HG03378 (cell line): ENCODE results near the gene ATRN.

Experiments
- ATAC-seq: cut with Tn5 transposase; IDR thresholded peaks from one replicate; pipeline ENCODE4 v1.9.1; 2021; ENCODE audit warnings: mild to moderate bottlenecking, moderate library complexity; ENCODE audit not compliant: unreplicated experiment

ATRN gene

GRCh38 chr20:3621111-3621510 lies 150.3 kb downstream of the ATRN start:
- no peak for ATAC-seq

- ATAC-seq, result no peak
Measured at GRCh38 chr20:3622406-3622805, 151.6 kb downstream of the ATRN start.

- no peak for ATAC-seq
Measured at GRCh38 chr20:3627476-3627875, 156.7 kb downstream of the ATRN start.

GRCh38 chr20:3628502-3629314 lies 157.9 kb downstream of the ATRN start:
- no peak for ATAC-seq

- no peak for ATAC-seq
Measured at GRCh38 chr20:3629893-3630292, 159.1 kb downstream of the ATRN start.

GRCh38 chr20:3630429-3630828 lies 159.6 kb downstream of the ATRN start:
- ATAC-seq, result no peak

GRCh38 chr20:3631534-3631933 lies 160.7 kb downstream of the ATRN start:
- ATAC-seq, result no peak

GRCh38 chr20:3632311-3633004 lies 161.6 kb downstream of the ATRN start:
- no peak for ATAC-seq

- ATAC-seq, result no peak
Measured at GRCh38 chr20:3633913-3634478, 163.2 kb downstream of the ATRN start.

- ATAC-seq, result no peak
Measured at GRCh38 chr20:3635346-3635745, 164.5 kb downstream of the ATRN start.

- no peak for ATAC-seq
Measured at GRCh38 chr20:3640259-3640658, 169.4 kb downstream of the ATRN start.

GRCh38 chr20:3645309-3646066 lies 174.7 kb downstream of the ATRN start:
- ATAC-seq, result no peak

GRCh38 chr20:3646067-3646440 lies 175.2 kb downstream of the ATRN start:
- no peak for ATAC-seq

- ATAC-seq, result no peak
Measured at GRCh38 chr20:3646651-3647050, 175.8 kb downstream of the ATRN start.

GRCh38 chr20:3647473-3647872 lies 176.7 kb downstream of the ATRN start:
- ATAC-seq, result no peak

GRCh38 chr20:3648951-3649350 lies 178.1 kb downstream of the ATRN start:
- ATAC-seq, result no peak

GRCh38 chr20:3651204-3651962 lies 180.6 kb downstream of the ATRN start:
- ATAC-seq, result no peak

GRCh38 chr20:3652221-3652620 lies 181.4 kb downstream of the ATRN start:
- no peak for ATAC-seq

- no peak for ATAC-seq
Measured at GRCh38 chr20:3652676-3653596, 182.1 kb downstream of the ATRN start.

- no peak for ATAC-seq
Measured at GRCh38 chr20:3653921-3654320, 183.1 kb downstream of the ATRN start.
